WERI-Rb-1 (cell line): ENCODE measurements around the gene RNF43.

Experiments used
- DNase-seq: peaks from one replicate; pipeline ENCODE4 v3.0.0-alpha.2; 2020
- H3K27ac ChIP-seq: fragments of 250-450 bp; sonication (Bioruptor Pico); 2 replicates; pipeline ENCODE4 v1.5.1; 2020; ENCODE audit warnings: mild to moderate bottlenecking, moderate library complexity
- H3K27me3 ChIP-seq: fragments of 250-450 bp; sonication (Bioruptor Pico); 2 replicates; pipeline ENCODE4 v1.5.1; 2021; ENCODE audit warnings: mild to moderate bottlenecking, low read depth, moderate library complexity; ENCODE audit not compliant: insufficient read depth, severe bottlenecking
- H3K36me3 ChIP-seq: fragments of 250-450 bp; sonication (Bioruptor Pico); 2 replicates; pipeline ENCODE4 v1.5.1; 2020; ENCODE audit warnings: mild to moderate bottlenecking, moderate library complexity
- H3K4me3 ChIP-seq: 2 replicates; pipeline ENCODE4 v1.5.1; 2011; ENCODE audit warnings: low read depth, mild to moderate bottlenecking, control low read depth, low read length
- H3K9me3 ChIP-seq: fragments of 250-450 bp; sonication (Bioruptor Pico); 2 replicates; pipeline ENCODE4 v1.5.1; 2021; ENCODE audit warnings: mild to moderate bottlenecking, moderate library complexity; ENCODE audit not compliant: severe bottlenecking
- TF ChIP-seq, protein P1 (sequence below): IDR thresholded peaks from 2 replicates; pipeline ENCODE4 v1.5.1; 2011; ENCODE audit warnings: low read depth, mild to moderate bottlenecking, control low read depth, inconsistent platforms, low read length

Gene RNF43

DNA sequence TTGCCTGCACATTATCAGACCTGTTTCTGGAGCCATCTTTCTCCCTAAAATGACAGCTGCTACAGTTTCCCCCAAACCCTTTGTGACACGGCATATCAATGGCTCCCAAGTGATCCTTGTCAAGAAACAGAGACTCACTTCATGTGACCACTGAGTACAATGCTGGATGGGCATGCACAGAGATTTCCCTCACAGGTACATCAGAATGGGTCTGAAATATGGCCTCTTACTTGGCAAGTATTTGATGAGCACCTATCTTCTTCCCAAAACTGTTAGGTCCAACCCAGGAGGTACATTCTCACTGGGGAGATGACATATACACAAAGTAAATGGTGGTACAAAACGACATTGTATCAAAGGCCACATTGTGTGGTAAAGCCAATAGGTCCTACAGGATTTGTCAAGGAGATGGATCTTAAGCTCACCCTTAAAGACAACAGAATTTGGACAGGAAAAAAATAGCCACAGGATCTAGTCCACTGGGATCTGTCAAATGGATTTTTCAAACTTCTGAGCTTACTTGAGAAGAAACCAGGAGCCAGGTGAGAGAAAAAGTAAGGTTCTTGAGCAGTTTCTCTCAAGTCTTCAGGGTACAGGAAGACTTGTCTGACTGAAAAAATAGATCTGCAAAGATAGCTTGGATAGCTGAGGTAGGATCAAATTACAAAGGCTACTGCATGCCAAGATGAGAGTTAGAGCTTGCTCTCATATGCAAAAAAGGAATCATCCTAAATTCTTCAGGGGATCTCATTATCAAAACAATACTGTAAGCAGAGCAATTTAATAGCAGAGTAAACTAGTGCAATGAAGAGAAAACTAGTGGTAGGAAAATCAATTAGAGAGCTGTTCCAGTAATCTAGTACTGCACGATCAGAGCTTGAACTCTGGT, 28.8 kb downstream of the RNF43 start:
- no peaks in the 10 kb centered on the region for H3K27me3 ChIP-seq
- no peaks in the 10 kb centered on the region for H3K36me3 ChIP-seq
- H3K9me3 ChIP-seq = no peaks in the 10 kb centered on the region
- no peak for DNase-seq
- H3K27ac ChIP-seq = no peak overlapping the region
- no peak overlapping the region for H3K4me3 ChIP-seq
- TF ChIP-seq, protein P1, sequence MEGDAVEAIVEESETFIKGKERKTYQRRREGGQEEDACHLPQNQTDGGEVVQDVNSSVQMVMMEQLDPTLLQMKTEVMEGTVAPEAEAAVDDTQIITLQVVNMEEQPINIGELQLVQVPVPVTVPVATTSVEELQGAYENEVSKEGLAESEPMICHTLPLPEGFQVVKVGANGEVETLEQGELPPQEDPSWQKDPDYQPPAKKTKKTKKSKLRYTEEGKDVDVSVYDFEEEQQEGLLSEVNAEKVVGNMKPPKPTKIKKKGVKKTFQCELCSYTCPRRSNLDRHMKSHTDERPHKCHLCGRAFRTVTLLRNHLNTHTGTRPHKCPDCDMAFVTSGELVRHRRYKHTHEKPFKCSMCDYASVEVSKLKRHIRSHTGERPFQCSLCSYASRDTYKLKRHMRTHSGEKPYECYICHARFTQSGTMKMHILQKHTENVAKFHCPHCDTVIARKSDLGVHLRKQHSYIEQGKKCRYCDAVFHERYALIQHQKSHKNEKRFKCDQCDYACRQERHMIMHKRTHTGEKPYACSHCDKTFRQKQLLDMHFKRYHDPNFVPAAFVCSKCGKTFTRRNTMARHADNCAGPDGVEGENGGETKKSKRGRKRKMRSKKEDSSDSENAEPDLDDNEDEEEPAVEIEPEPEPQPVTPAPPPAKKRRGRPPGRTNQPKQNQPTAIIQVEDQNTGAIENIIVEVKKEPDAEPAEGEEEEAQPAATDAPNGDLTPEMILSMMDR = no peak

DNA sequence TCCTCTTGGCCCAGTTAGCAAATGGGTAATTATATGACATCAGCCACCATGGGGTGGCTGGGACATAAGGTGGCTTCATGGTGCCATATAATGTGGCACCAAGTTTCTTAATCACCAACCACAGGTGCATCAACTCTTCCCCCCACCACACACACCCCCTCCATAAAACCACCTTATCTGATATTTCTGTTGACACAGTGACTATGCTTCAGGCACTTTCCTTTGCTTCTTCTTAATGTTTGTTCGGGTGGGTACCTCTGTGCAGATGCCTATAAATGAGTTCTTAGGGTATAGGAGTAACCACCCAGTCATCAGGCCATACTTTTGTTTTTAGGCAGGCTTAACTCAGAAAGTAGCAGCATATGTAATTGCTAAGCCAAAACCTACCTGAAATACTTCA, 29.5 kb downstream of the RNF43 start:
- TF ChIP-seq, protein P1 = no peak
- no peak for DNase-seq
- H3K27ac ChIP-seq = no peak overlapping the region

DNA sequence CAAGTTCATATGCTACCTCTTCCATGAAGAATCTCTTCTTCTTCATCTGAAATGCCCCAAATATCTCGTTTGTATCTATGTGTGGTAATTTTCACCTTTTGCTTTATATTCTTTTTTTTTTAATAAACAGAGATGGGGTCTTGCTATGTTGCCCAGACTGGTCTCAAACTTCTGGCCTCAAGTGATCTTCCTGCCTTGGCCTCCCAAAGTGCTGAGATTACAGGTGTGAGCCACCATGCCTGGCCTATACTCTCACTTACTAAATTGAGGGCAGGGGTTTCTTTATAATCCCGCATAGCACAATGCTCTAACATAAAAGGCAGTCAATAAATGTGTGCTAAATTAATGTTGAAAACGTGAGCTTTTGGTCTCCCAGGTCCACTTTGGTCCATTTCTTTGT, 30.6 kb downstream of the RNF43 start:
- H3K9me3 ChIP-seq = no peaks in the 10 kb centered on the region
- TF ChIP-seq, protein P1 = no peak

More for the DNA sequence above, 29.5 kb downstream of the RNF43 start:
- no peaks in the 10 kb centered on the region for H3K36me3 ChIP-seq
- no peaks in the 10 kb centered on the region for H3K27me3 ChIP-seq
- no peaks in the 10 kb centered on the region for H3K9me3 ChIP-seq
- no peak overlapping the region for H3K4me3 ChIP-seq

DNA sequence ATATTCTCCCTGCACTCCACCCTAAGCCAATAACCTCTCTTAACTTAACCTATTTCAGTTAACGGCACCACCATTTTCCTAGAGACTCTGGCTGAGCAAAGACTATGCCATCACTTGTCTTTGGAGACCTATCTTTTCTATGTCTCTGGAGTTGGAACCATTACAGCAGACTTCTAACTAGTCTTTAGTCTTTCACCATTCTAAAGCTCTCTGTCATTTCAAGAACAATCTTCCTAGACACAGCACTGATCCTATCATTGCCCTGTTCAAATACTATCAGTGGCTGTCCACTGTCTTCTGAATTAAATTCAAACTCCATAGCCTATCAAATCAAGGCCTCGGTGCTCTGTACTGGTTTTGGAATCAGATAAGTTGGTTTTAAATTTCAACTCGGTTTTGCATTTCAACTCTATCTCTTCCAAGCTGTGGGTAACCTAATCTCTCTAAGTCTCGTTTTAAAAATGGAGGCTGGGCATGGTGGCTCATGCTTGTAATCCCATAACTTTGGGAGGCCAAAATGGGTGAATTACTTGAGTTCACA, 31.9 kb downstream of the RNF43 start:
- Histone ChIP-seq H3K9me3 (no peaks in the 10 kb centered on the region), H3K4me3 (no peak overlapping the region), H3K27me3 (no peaks in the 10 kb centered on the region), H3K27ac (no peak overlapping the region), H3K36me3 (no peaks in the 10 kb centered on the region)
- DNase-seq = no peak
- TF ChIP-seq, protein P1 = no peak

More for the DNA sequence above, 30.6 kb downstream of the RNF43 start:
- Histone ChIP-seq H3K27ac (no peak overlapping the region), H3K4me3 (no peak overlapping the region), H3K36me3 (no peaks in the 10 kb centered on the region), H3K27me3 (no peaks in the 10 kb centered on the region)
- no peak for DNase-seq

DNA sequence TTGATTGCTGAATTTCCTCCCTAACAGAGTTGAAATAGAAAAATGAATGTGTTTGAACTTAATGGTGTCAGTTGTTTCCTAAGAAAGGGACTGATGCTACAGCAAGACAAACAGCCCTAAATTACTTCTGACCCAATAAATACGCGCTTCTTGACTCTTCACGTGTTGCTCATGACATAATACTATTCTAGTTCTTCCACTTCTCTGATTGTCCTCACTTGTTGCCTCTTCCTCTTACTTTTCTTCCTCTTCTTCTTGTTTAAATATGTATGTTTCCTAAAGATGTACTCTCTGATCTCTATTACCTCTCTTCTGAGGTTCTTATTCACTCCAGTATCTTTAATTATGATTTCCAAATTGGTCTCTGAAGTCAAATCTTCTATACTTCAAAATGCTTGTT, 32.4 kb downstream of the RNF43 start:
- Histone ChIP-seq H3K27me3 (no peaks in the 10 kb centered on the region), H3K9me3 (no peaks in the 10 kb centered on the region), H3K27ac (no peak overlapping the region), H3K36me3 (no peaks in the 10 kb centered on the region), H3K4me3 (no peak overlapping the region)
- TF ChIP-seq, protein P1 = no peak
- DNase-seq = no peak
